T-helper 9 cell (primary cell): ENCODE results near the gene KRTAP10-10.
"Not testable (repeated sequence)": the region's sequence is repeated elsewhere in the genome, so short reads cannot be mapped to it uniquely, and the experiment has no call there.

Experiments used
- DNase-seq: peaks from one replicate; pipeline ENCODE4 v3.0.0-alpha.2; 2020

Gene KRTAP10-10

GRCh38 chr21:44603109-44603875 is 33.9 kb upstream of the KRTAP10-10 start:
- no peak for DNase-seq

GRCh38 chr21:44603911-44604310 is 33.2 kb upstream of the KRTAP10-10 start:
- no peak for DNase-seq

GRCh38 chr21:44606495-44606894 is 30.7 kb upstream of the KRTAP10-10 start:
- DNase-seq, result no peak

GRCh38 chr21:44609193-44609592 is 28.0 kb upstream of the KRTAP10-10 start:
- no peak for DNase-seq

- not testable (repeated sequence) for DNase-seq
These were observed 26.9 kb upstream of the KRTAP10-10 start for GRCh38 chr21:44610157-44610843.

- DNase-seq, result no peak
These were observed 25.6 kb upstream of the KRTAP10-10 start for GRCh38 chr21:44611551-44611950.

GRCh38 chr21:44612029-44612486 is 25.1 kb upstream of the KRTAP10-10 start, which contains the start of gene KRTAP10-8:
Gene KRTAP10-8, plus strand, starts transcription at chr21:44612079. Its CDS starts 22 bp downstream, at chr21:44612101.
- DNase-seq, result no peak

GRCh38 chr21:44612669-44613229 is 24.4 kb upstream of the KRTAP10-10 start:
- DNase-seq, result no peak

GRCh38 chr21:44613386-44614155 is 23.6 kb upstream of the KRTAP10-10 start:
- DNase-seq, result no peak

- DNase-seq, result no peak
These were observed 23.0 kb upstream of the KRTAP10-10 start for GRCh38 chr21:44614161-44614631.

GRCh38 chr21:44614961-44615391 is 22.2 kb upstream of the KRTAP10-10 start:
- DNase-seq, result no peak

GRCh38 chr21:44615466-44615865 is 21.7 kb upstream of the KRTAP10-10 start:
- DNase-seq, result no peak

GRCh38 chr21:44615911-44616590 is 21.1 kb upstream of the KRTAP10-10 start:
- no peak for DNase-seq

- DNase-seq, result no peak
These were observed 20.6 kb upstream of the KRTAP10-10 start for GRCh38 chr21:44616591-44616926.

GRCh38 chr21:44617071-44617501 is 20.1 kb upstream of the KRTAP10-10 start:
- DNase-seq, result no peak

GRCh38 chr21:44618504-44618903 is 18.7 kb upstream of the KRTAP10-10 start:
- no peak for DNase-seq

GRCh38 chr21:44618909-44619308 is 18.2 kb upstream of the KRTAP10-10 start:
- DNase-seq, result peak; percentile 37

- DNase-seq, result no peak
These were observed 17.3 kb upstream of the KRTAP10-10 start for GRCh38 chr21:44619886-44620285.

- DNase-seq, result no peak
These were observed 13.6 kb upstream of the KRTAP10-10 start for GRCh38 chr21:44623575-44623974.

GRCh38 chr21:44625756-44626155 is 11.4 kb upstream of the KRTAP10-10 start:
- DNase-seq, result no peak

- no peak for DNase-seq
These were observed 10.9 kb upstream of the KRTAP10-10 start for GRCh38 chr21:44626262-44626661.

GRCh38 chr21:44626673-44627143 is 10.4 kb upstream of the KRTAP10-10 start, which contains the start of gene KRTAP10-9:
Gene KRTAP10-9, plus strand, starts transcription at chr21:44627093. Its CDS starts 79 bp downstream, at chr21:44627172.
- no peak for DNase-seq
